GM12892 (cell line): Measurements from ENCODE around the gene SPTLC3.

Source experiments
- DNase-seq: peaks from one replicate; pipeline ENCODE4 v3.0.0; 2011; ENCODE audit not compliant: insufficient read length
- FAIRE-seq: peaks from 2 replicates; lab custom pipeline; 2011; peaks lifted over from hg19 to GRCh38; lab: Jason Lieb, UNC
- POLR2A ChIP-seq: IDR thresholded peaks from 2 replicates; pipeline ENCODE4 v1.6.1; 2011; ENCODE audit warnings: low read depth, low read length, control low read depth
- POLR2AphosphoS5 ChIP-seq: IDR thresholded peaks from 2 replicates; pipeline ENCODE4 v1.6.1; 2011; ENCODE audit warnings: low read depth, low read length, control low read depth
- TAF1 ChIP-seq: IDR thresholded peaks from 2 replicates; pipeline ENCODE4 v1.6.1; 2011; ENCODE audit warnings: low read depth, mild to moderate bottlenecking, control low read depth, low read length, borderline replicate concordance

The SPTLC3 gene

GRCh38 chr20:13128173-13128572 lies 119.4 kb downstream of the SPTLC3 start:
- FAIRE-seq, result no peak
- TF ChIP-seq POLR2AphosphoS5 (no peak), TAF1 (no peak), POLR2A (no peak)
- DNase-seq, result no peak

- TF ChIP-seq TAF1 (no peak), POLR2AphosphoS5 (no peak), POLR2A (no peak)
- DNase-seq (no peak), FAIRE-seq (no peak)
These were observed 121.4 kb downstream of the SPTLC3 start for GRCh38 chr20:13130061-13130706.

- FAIRE-seq, result no peak
- no peak for DNase-seq
- TF ChIP-seq POLR2A (no peak), POLR2AphosphoS5 (no peak), TAF1 (no peak)
These were observed 121.9 kb downstream of the SPTLC3 start for GRCh38 chr20:13130707-13131103.

GRCh38 chr20:13131688-13132087 lies 122.9 kb downstream of the SPTLC3 start:
- DNase-seq (no peak), FAIRE-seq (no peak)
- TF ChIP-seq POLR2A, result no peak
- TF ChIP-seq POLR2AphosphoS5, result no peak
- no peak for TF ChIP-seq TAF1

GRCh38 chr20:13139459-13140150 lies 130.8 kb downstream of the SPTLC3 start:
- FAIRE-seq, result no peak
- TF ChIP-seq POLR2AphosphoS5 (no peak), POLR2A (no peak), TAF1 (no peak)
- DNase-seq, result no peak

GRCh38 chr20:13140201-13140600 lies 131.4 kb downstream of the SPTLC3 start:
- DNase-seq (no peak), FAIRE-seq (no peak)
- TF ChIP-seq POLR2A, result no peak
- no peak for TF ChIP-seq TAF1
- no peak for TF ChIP-seq POLR2AphosphoS5

GRCh38 chr20:13140775-13141174 lies 132.0 kb downstream of the SPTLC3 start:
- FAIRE-seq, result no peak
- no peak for TF ChIP-seq POLR2A
- no peak for TF ChIP-seq TAF1
- no peak for TF ChIP-seq POLR2AphosphoS5
- DNase-seq, result no peak

- TF ChIP-seq TAF1, result no peak
- no peak for TF ChIP-seq POLR2A
- no peak for TF ChIP-seq POLR2AphosphoS5
- no peak for DNase-seq
- FAIRE-seq, result no peak
These were observed 132.8 kb downstream of the SPTLC3 start for GRCh38 chr20:13141546-13141945.

- DNase-seq (no peak), FAIRE-seq (no peak)
- no peak for TF ChIP-seq TAF1
These were observed 133.4 kb downstream of the SPTLC3 start for GRCh38 chr20:13142143-13142542.

- no peak for FAIRE-seq
- DNase-seq, result no peak
- TF ChIP-seq TAF1 (no peak), POLR2AphosphoS5 (no peak), POLR2A (no peak)
These were observed 138.5 kb downstream of the SPTLC3 start for GRCh38 chr20:13147071-13147963.

- FAIRE-seq (no peak), DNase-seq (no peak)
- TF ChIP-seq TAF1, result no peak
- no peak for TF ChIP-seq POLR2A
- TF ChIP-seq POLR2AphosphoS5, result no peak
These were observed 139.2 kb downstream of the SPTLC3 start for GRCh38 chr20:13147971-13148370.

GRCh38 chr20:13148402-13148801 lies 139.6 kb downstream of the SPTLC3 start:
- TF ChIP-seq POLR2A, result no peak
- no peak for TF ChIP-seq TAF1
- no peak for TF ChIP-seq POLR2AphosphoS5
- no peak for DNase-seq
- no peak for FAIRE-seq
